ENCODE data around the gene PKNOX2.

The PKNOX2 gene

DNA sequence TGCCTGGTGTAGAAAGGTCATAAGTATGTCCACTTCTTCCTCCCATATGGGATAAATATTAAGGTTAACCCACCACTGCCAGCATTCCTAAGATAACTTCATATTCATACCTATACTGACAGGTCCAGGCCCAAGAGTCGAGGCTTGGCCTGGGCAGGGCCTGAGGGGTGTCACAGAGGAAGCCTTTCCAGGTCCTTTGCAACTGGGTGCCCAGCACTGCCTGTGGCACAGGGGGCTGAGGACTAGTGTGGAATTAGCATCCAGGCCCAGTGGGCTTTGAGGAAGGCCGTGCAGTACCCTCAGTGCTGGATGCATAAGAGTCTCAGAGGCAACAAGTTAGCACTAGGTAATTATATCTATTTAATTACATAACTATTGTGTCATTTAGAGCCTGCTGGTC is 65.4 kb downstream of the PKNOX2 start:
- TF ChIP-seq, protein P1, sequence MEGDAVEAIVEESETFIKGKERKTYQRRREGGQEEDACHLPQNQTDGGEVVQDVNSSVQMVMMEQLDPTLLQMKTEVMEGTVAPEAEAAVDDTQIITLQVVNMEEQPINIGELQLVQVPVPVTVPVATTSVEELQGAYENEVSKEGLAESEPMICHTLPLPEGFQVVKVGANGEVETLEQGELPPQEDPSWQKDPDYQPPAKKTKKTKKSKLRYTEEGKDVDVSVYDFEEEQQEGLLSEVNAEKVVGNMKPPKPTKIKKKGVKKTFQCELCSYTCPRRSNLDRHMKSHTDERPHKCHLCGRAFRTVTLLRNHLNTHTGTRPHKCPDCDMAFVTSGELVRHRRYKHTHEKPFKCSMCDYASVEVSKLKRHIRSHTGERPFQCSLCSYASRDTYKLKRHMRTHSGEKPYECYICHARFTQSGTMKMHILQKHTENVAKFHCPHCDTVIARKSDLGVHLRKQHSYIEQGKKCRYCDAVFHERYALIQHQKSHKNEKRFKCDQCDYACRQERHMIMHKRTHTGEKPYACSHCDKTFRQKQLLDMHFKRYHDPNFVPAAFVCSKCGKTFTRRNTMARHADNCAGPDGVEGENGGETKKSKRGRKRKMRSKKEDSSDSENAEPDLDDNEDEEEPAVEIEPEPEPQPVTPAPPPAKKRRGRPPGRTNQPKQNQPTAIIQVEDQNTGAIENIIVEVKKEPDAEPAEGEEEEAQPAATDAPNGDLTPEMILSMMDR (conservative IDR thresholded peaks at IDR 0.05; ENCODE audit: control insufficient read depth, insufficient read depth, low read depth, low read length), result no peak
- DNase-seq (ENCODE audit: low read depth), result no peak
- no peak overlapping the region for H3K4me3 ChIP-seq (ENCODE audit: control insufficient read depth, low read depth, low read length)

DNA sequence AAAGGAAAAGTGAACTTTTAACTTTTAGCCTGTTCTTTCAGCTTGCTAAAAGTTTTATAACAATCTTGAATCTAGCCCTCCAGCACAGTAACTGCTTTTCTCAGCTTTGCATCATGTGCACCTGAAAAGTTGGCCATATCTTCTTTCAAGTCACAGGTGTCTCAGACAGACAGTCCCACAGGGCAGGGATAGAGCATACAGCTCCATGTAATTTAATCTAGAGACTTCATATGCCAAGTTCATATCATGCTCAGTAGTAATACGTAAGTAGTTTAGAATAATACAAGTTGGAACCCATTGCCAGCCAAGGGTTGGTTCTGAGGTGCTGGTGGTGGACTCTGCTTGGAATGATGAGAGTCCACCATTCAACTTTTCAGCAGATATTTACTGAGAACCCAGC is 68.6 kb downstream of the PKNOX2 start:
- DNase-seq (ENCODE audit: low read depth), result no peak
- TF ChIP-seq, protein P1 (conservative IDR thresholded peaks at IDR 0.05; ENCODE audit: control insufficient read depth, insufficient read depth, low read depth, low read length), result no peak
- H3K4me3 ChIP-seq (ENCODE audit: control insufficient read depth, low read depth, low read length), result no peak overlapping the region

DNA sequence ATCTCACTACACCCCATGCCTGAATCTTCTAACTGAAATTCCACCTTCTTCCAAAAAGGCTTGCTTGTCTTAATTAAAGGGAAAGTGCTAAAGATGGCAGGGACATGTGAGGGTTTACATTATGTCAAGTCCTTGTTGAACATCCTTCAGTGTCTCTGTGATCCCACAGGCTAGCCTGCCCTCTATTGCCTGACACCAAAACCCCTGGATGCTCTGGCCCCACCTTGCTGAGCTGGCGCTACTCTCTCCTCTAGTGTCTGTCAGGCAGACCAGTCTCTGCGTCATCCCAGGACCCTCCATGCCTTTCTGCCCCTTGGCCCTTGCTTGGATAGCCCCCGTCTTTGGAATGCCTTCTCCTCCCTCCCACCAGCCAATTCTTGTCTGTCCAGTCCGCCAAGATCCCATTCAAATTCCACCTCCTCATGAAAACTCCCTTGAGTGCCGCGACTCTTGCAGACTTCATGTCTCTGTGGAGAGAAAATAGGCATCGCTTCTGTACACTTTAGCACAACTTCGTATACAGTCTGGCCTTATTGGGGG is 69.3 kb downstream of the PKNOX2 start:
- TF ChIP-seq, protein P1 (conservative IDR thresholded peaks at IDR 0.05; ENCODE audit: control insufficient read depth, insufficient read depth, low read depth, low read length), result no peak
- H3K4me3 ChIP-seq (ENCODE audit: control insufficient read depth, low read depth, low read length), result no peak overlapping the region
- no peak for DNase-seq (ENCODE audit: low read depth)

GRCh38 chr11:125235071-125235471 is 70.5 kb downstream of the PKNOX2 start:
- no peak for DNase-seq (ENCODE audit: low read depth)
- no peak overlapping the region for H3K4me3 ChIP-seq (ENCODE audit: control insufficient read depth, low read depth, low read length)
- TF ChIP-seq, protein P1 (conservative IDR thresholded peaks at IDR 0.05; ENCODE audit: control insufficient read depth, insufficient read depth, low read depth, low read length), result no peak

DNA sequence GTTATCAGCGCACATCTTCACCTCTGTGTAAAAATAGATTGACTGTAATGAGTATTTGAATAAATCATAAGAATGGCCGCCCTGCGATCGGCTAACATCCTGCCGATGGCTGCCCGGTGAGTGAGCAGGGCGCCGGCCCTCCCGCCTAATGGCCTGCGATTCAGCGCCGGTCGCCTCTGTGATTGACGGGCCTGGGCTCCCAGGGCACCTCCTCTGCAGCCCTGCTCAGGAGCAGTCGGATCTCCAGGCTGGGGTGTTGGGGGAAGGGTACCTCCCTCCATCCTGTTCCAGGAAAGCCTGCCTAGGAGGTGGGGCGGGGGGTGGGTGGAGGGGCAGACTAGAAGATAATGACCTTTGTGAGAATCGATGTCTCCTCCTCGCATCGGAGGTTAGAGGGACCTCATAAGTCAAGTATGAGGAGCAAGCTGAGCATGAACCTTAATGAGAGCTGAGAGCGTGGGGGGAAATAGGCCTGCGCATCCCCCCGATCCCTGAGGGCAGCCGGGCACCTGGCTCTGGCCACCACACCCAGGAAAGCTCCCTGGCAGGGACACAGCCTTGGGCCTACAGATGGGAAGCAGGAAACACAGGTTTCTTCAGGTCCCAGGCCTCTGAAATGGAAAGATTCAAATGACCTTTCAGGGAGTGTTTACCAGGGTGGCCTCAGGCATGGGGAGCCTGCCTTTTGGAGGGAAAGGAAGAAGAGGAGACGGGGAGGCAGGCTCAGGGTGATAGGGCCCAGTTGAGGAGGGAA is 71.7 kb downstream of the PKNOX2 start:
- DNase-seq (ENCODE audit: low read depth), result no peak
- TF ChIP-seq, protein P1 (conservative IDR thresholded peaks at IDR 0.05; ENCODE audit: control insufficient read depth, insufficient read depth, low read depth, low read length), result no peak
- H3K4me3 ChIP-seq (ENCODE audit: control insufficient read depth, low read depth, low read length), result no peak overlapping the region

GRCh38 chr11:125239585-125240560 is 75.3 kb downstream of the PKNOX2 start:
- TF ChIP-seq, protein P1 (conservative IDR thresholded peaks at IDR 0.05; ENCODE audit: control insufficient read depth, insufficient read depth, low read depth, low read length), result no peak
- DNase-seq (ENCODE audit: low read depth), result no peak
- H3K4me3 ChIP-seq (ENCODE audit: control insufficient read depth, low read depth, low read length), result no peak overlapping the region

All from fibroblast of mammary gland (primary cell).